Adipocyte (in vitro differentiated cells): Measurements from ENCODE around the gene CRKL.

Source experiments
- DNase-seq: peaks from one replicate; pipeline ENCODE4 v3.0.0-alpha.2; 2015; ENCODE audit warnings: low read depth
- H3K27me3 ChIP-seq: replicated peaks from 2 replicates; pipeline ENCODE4 v1.7.0; 2013; ENCODE audit warnings: mild to moderate bottlenecking, low read length, moderate library complexity; ENCODE audit not compliant: control insufficient read depth, insufficient read depth
- H3K36me3 ChIP-seq: 2 replicates; pipeline ENCODE4 v1.7.0; 2013; ENCODE audit warnings: low read length, mild to moderate bottlenecking, moderate library complexity; ENCODE audit not compliant: control insufficient read depth, insufficient read depth, severe bottlenecking
- H3K4me1 ChIP-seq: 2 replicates; pipeline ENCODE4 v1.7.0; 2013; ENCODE audit warnings: mild to moderate bottlenecking, low read length, moderate library complexity; ENCODE audit not compliant: control insufficient read depth, insufficient read depth
- H3K4me3 ChIP-seq: 2 replicates; pipeline ENCODE4 v1.7.0; 2013; ENCODE audit warnings: mild to moderate bottlenecking, low read length, moderate library complexity
- H3K9ac ChIP-seq: 2 replicates; pipeline ENCODE4 v1.7.0; 2013; ENCODE audit warnings: mild to moderate bottlenecking, low read length, moderate library complexity
- H3K9me3 ChIP-seq: 2 replicates; pipeline ENCODE4 v1.7.0; 2013; ENCODE audit warnings: mild to moderate bottlenecking, low read length, moderate library complexity; ENCODE audit not compliant: control insufficient read depth

The CRKL gene

DNA sequence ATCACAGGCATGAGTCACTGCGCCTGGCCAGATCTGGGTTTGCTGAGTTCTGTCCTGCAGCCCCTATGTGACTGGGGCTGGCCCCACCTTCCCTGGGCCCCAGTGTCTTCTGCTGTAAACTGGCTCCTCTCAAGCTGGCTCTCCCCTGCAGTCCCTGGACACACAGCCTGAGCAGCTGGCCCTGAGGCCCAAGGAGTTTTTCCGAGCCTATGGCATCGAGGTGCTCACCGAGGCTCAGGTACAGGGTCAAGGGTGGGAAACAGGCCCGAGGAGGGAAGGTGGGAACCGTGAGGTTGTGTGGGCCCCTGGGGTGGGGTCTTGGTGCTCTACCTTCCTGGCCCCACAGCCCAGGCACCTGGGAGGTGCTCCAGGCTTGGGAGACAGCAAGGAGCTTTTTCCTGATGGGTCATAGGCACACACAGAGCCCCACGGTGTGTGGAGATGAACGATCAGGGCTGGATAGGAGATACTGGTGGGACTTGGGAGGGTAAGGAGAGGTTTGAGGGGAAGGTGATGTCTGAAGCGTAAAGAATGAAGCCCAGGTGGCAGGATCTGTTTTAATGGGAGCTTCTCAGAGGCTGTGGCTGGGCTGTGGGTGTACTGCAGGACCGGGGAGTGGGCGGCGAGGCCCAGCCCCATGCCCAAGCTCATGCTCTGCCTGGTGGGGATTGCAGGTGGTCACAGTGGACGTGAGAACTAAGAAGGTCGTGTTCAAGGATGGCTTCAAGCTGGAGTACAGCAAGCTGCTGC is 58.5 kb downstream of the CRKL start:
- Histone ChIP-seq H3K4me1 (peaks cover 9% of the 10 kb centered on the region), H3K36me3 (no peaks in the 10 kb centered on the region), H3K9me3 (peaks cover 10% of the 10 kb centered on the region), H3K4me3 (no peak overlapping the region), H3K27me3 (peaks cover 18% of the 10 kb centered on the region), H3K9ac (no peak overlapping the region)
- no peak for DNase-seq

DNA sequence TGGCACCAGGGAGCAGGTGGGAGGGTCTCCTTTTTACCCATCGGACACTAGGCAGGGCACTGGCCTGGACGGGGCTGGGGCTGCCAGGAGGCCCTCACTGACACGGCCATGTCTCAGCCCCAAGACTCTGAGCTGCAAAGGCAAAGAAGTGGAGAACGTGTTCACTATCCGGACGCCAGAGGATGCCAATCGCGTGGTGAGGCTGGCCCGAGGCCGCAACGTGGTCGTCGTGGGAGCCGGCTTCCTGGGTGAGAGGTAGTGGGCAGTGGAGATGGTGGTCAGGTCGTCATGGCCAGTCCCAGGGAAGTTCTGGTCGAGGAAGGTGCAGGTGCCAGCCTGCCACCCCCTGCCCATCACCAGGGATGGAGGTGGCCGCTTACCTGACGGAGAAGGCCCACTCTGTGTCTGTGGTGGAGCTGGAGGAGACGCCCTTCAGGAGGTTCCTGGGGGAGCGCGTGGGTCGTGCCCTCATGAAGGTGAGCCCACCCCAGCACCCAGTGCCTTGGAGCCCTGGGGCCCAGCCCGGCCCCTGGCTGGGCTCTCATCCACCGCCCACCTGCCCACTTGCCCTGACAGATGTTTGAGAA is 59.2 kb downstream of the CRKL start:
- no peaks in the 10 kb centered on the region for H3K36me3 ChIP-seq
- no peak for DNase-seq
- H3K27me3 ChIP-seq, result peaks cover 18% of the 10 kb centered on the region
- H3K4me3 ChIP-seq, result no peak overlapping the region
- peaks cover 10% of the 10 kb centered on the region for H3K9me3 ChIP-seq
- H3K4me1 ChIP-seq, result peaks cover 15% of the 10 kb centered on the region
- H3K9ac ChIP-seq, result no peak overlapping the region

DNA sequence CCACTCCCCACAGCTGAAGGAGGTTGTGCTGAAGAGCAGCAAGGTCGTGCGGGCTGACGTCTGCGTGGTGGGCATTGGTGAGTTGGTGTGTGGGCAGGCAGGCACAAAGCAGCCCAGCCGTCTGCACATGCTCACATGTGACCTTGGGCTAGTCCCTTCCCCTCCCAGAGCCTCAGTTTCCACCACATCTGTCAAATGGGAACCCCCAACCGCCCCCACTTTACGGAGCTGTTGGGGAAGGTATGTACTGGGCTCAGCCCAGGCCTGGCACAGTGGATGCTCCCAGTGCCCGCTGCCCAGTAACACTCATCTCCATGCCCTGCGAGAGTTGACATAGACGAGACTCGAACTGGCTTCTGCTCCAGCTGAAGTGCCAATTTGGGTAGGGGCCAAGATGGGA is 59.8 kb downstream of the CRKL start:
- no peak for DNase-seq
- Histone ChIP-seq H3K9me3 (peaks cover 10% of the 10 kb centered on the region), H3K4me1 (peaks cover 17% of the 10 kb centered on the region), H3K9ac (no peak overlapping the region), H3K4me3 (no peak overlapping the region), H3K36me3 (no peaks in the 10 kb centered on the region), H3K27me3 (peaks cover 18% of the 10 kb centered on the region)

GRCh38 chr22:20977516-20978170 is 60.4 kb downstream of the CRKL start:
- peaks cover 10% of the 10 kb centered on the region for H3K9me3 ChIP-seq
- H3K27me3 ChIP-seq, result peaks cover 18% of the 10 kb centered on the region
- H3K4me1 ChIP-seq, result peaks cover 19% of the 10 kb centered on the region
- no peak overlapping the region for H3K4me3 ChIP-seq
- no peak overlapping the region for H3K9ac ChIP-seq
- DNase-seq, result no peak
- H3K36me3 ChIP-seq, result no peaks in the 10 kb centered on the region

DNA sequence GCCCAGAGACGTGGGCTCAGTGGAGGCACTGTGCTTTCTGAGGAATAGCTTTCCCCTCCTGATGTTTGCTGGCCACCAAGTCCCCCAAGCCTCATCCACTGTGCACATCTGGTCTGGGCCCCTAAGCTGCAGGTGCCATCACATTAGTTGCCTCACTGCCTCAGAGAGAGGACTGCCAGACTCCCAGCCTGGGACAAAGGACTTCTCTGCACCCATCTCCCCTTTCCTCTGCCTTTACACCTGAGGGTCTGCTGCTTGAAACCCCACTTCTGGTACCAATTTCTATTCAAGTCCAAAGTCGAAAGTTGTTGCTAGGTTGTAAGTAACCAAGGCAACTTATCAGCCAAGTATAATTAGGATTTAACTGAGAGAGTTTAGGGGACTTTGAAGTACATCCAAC is 61.2 kb downstream of the CRKL start:
- no peak overlapping the region for H3K4me3 ChIP-seq
- no peaks in the 10 kb centered on the region for H3K36me3 ChIP-seq
- H3K9ac ChIP-seq, result no peak overlapping the region
- peaks cover 18% of the 10 kb centered on the region for H3K27me3 ChIP-seq
- no peak for DNase-seq
- H3K9me3 ChIP-seq, result peaks cover 10% of the 10 kb centered on the region
- peaks cover 26% of the 10 kb centered on the region for H3K4me1 ChIP-seq

- H3K4me3 ChIP-seq, result peak overlapping the region; percentile 36
- DNase-seq, result peak; percentile 66
- no peaks in the 10 kb centered on the region for H3K36me3 ChIP-seq
- H3K9me3 ChIP-seq, result peaks cover 10% of the 10 kb centered on the region
- H3K9ac ChIP-seq, result peak overlapping the region; percentile 50
- H3K27me3 ChIP-seq, result peaks cover 17% of the 10 kb centered on the region
- H3K4me1 ChIP-seq, result peaks cover 30% of the 10 kb centered on the region
These were observed 62.1 kb downstream of the CRKL start for GRCh38 chr22:20979243-20979809.

- Histone ChIP-seq H3K4me3 (no peak overlapping the region), H3K9ac (peak overlapping the region; percentile 50), H3K36me3 (no peaks in the 10 kb centered on the region), H3K27me3 (peaks cover 12% of the 10 kb centered on the region), H3K9me3 (peaks cover 10% of the 10 kb centered on the region), H3K4me1 (peaks cover 30% of the 10 kb centered on the region)
- DNase-seq, result no peak
These were observed 62.8 kb downstream of the CRKL start for GRCh38 chr22:20979940-20980453.

DNA sequence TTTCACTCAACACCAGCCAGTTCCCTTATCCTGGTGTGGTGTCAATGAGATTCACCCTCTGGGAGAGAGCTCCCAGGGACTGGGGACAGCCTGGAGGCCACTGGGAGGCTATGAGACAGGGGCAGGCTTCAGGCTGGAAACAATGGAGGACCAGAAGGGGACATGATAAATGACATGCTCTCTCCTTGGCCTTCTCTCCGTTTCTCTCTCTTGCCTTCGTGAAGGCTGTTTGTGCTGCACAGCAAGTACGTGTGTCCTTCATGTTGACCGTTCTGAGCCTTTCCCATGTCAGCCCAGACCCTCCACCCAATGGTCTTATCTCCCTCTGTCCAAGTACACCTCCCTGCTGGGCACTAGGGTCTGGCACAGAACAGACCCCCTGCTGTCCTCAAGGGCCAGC is 63.3 kb downstream of the CRKL start:
- no peak for DNase-seq
- peaks cover 30% of the 10 kb centered on the region for H3K4me1 ChIP-seq
- peaks cover 10% of the 10 kb centered on the region for H3K27me3 ChIP-seq
- H3K36me3 ChIP-seq, result peaks cover 4% of the 10 kb centered on the region
- H3K9ac ChIP-seq, result no peak overlapping the region
- peaks cover 10% of the 10 kb centered on the region for H3K9me3 ChIP-seq
- H3K4me3 ChIP-seq, result no peak overlapping the region

GRCh38 chr22:20980938-20981722 is 63.9 kb downstream of the CRKL start:
- Histone ChIP-seq H3K36me3 (peaks cover 10% of the 10 kb centered on the region), H3K4me1 (peaks cover 30% of the 10 kb centered on the region), H3K9ac (peak overlapping the region; percentile 97), H3K9me3 (peaks cover 10% of the 10 kb centered on the region), H3K4me3 (peak overlapping the region; percentile 98), H3K27me3 (peaks cover 4% of the 10 kb centered on the region)
- DNase-seq, result no peak

- peak; percentile 95 for DNase-seq
- Histone ChIP-seq H3K4me1 (peaks cover 30% of the 10 kb centered on the region), H3K4me3 (peak within 1 kb of the TSS; percentile 98), H3K36me3 (peaks cover 17% of the 10 kb centered on the region), H3K9ac (peak within 1 kb of the TSS; percentile 97), H3K27me3 (no peaks in the 10 kb centered on the region), H3K9me3 (peaks cover 10% of the 10 kb centered on the region)
These were observed 64.8 kb downstream of the CRKL start, which contains the start of gene LZTR1 for GRCh38 chr22:20981787-20982562. TSS of gene LZTR1 (plus strand) at chr22:20982297. CDS start at chr22:20982372, 75 bp downstream.
